NCI-H748 treated with DMSO at 0.1 percent for 48 hours (cell line): ENCODE data around the gene CAPN12.
"Not testable (repeated sequence)": the region's sequence is repeated elsewhere in the genome, so short reads cannot be mapped to it uniquely, and the experiment has no call there.

Experiments
- DNase-seq: peaks from one replicate; lab custom pipeline; 2025; lab: John Stamatoyannopoulos, UW

CAPN12 gene

GRCh38 chr19:38770949-38771275 is 26.6 kb upstream of the CAPN12 start:
- DNase-seq: not testable (repeated sequence)

DNA sequence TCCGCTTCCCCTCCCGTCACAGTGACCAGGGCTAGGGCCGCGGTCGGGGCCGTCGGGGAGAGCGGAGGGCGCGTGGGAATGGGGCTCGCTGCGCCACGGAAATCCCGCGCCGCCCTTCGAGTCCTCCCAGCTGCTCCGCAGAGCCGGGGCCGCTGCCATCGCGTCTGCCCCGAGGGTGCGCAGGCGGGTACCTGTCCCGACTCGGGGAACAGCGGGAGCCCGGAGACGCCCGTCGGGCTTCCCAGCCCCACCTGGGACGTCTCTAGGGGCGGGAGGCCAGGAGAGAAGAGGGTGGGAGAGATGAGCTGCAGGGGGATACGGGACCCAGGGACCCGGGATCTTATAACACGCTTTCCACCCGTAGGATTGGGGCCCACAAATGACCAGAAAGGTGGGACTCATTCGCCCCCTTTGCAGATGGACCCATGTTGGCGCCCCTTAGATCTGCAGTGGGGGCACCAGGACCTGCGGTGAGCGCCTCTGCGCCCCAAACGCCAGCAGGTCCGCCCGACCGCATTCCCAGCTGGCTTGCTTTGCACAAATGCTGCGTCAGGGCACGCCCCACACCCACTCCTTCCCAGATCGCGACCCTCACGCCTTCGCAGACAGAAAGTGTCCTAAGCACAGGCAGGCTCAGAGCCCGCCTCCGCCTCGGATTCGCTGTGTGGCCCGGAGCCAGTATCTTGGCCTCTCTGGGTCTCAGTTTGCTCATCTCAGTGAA is 26.1 kb upstream of the CAPN12 start:
- not testable (repeated sequence) for DNase-seq

DNA sequence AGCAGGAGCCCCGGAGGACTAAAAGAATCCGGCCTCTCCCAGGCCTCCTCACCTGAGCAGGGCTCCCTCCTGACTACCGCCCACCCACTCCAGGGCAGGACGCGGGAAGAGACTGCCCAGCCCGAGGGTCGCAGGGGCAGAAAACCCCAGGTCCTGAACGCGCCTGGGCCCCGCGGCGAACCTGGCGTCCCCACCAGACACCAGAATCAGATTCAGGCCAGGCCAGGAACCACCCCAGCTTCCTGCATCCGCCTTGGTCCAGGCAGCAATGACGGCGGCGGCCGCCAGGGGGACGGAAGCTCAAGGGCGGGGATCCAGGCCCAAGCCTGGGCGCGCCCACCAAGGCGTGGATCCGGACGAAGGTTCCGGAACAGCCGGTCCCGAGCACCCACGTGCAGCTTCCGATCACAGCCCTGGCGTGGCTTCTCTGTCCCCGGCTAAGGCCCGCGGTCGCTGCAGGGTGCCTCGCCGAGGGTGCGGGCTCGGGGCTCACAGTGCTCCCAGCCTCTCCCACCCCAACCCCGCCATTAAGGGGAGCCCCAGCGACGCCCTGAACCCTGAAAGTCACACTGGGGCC is 25.4 kb upstream of the CAPN12 start:
- DNase-seq: no peak

DNA sequence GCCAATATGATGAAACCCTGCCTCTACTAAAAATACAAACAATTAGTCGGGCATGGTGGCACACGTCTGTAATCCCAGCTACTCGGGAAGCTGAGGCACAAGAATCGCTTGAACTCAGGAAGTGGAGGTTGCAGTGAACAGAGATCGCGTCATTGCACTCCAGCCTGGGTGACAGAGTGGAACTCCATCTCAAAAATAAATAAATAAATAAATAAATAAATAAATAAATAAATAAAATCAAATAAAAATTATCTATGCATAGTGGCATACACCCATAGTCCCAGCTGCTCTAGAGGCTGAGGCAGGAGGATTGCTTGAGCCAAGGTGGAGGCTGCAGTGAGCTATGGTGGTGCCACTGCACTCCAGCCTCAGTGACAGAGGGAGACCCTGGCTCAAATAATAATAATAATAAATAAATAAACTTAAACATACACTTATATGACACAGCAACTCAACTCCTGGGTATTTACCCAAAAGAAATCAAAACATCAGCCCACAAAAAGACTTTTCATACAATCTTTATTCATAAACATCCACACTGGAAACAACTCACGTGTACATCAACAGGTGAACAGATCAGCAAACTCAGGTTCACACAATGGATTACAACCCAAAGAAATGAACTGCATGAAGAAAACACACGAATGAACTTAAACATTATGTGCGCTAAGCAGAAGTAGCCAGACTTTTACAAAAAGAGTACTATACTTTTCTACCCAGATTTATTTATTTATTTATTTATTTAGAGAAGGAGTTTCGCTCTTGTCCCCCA is 22.2 kb upstream of the CAPN12 start:
- DNase-seq: no peak

DNA sequence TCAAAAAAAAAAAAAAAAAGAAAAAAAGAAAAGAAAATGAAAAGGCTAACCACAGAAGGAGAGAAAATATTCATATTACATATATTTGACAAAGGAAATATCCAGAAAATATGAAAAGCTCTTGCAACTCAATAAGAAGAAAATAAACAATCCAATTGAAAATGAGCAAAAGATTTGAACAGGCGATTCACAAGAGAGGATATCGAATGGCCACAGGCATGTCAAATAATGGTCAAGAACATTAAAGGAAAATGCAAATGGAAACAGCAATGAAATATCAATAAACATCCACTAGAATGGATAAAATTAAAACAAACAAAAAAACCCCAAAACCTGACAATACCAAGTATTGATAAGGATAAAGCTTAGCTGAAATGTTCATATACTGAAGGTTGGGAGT is 20.9 kb upstream of the CAPN12 start:
- DNase-seq: no peak

DNA sequence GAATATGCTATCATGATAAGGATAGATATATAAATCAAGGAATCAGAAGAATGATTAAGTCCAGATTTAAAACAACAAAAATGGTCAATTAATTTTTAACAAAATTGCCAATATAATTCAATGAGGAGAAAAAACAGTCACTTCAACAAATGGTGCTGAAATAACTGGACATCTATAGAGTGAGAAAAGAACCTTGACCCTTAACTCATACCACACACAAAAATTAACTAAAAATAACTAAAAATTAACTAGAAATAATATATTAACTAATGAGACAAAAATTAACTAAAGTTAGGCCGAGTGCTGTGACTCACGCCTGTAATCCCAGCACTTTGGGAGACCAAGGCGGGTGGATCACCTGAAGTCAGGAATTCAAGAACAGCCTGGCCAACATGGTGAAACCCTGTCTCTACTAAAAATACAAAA is 19.5 kb upstream of the CAPN12 start:
- DNase-seq: no peak

GRCh38 chr19:38761884-38762389 is 17.7 kb upstream of the CAPN12 start:
- DNase-seq: not testable (repeated sequence)

DNA sequence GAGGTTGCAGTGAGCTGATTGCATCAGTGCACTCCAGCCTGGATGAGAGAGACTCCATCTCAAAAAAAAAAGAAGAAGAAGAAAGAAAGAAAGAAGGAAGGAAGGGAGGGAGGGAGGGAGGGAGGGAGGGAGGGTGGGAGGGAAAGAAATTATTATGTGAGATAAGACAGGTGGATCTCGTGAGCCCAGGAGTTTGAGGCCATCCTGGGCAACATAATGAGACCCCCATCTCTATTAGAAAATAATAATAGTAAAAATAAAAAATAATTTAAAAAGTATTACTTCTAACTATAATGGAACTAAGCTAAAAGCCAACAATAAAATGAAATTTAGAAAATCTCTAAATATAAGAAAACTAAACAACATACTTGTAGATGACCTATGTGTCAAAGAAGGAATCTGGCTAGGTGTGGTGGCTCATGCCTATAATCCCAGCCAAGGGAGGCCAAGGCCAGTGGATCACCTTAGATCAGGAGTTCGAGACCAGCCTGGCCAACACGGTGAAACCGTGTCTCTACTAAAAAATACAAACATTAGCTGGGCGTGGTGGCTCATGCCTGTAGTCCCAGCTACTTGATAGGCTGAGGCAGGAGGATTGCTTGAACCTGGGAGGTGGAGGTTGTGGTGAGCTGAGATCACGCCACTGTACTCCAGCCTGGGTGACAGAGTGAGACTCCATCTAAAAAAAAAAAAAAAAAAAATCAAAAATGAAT is 16.7 kb upstream of the CAPN12 start:
- DNase-seq: not testable (repeated sequence)

GRCh38 chr19:38759590-38760003 is 15.3 kb upstream of the CAPN12 start:
- no peak for DNase-seq

DNA sequence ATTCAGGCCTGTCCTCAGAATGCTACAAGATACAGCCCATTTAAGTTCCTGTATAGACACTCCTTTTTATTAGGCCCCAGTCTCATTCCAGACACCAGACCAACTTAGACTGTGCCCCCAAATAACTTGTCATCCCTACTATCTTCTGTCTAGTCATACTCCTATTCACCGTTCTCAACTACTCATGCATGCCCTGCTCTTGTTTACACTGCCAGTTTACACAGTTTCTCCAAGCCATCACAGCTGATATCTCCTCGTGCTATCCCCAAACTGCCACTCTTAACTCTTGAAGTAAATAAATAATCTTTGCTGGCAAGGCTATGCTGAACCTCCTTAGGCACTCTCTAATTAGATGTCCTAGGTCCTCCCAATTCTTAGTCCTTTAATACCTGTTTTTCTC is 9.9 kb upstream of the CAPN12 start:
- DNase-seq: not testable (repeated sequence)

- not testable (repeated sequence) for DNase-seq
Measured at GRCh38 chr19:38753783-38754182, 9.5 kb upstream of the CAPN12 start.

DNA sequence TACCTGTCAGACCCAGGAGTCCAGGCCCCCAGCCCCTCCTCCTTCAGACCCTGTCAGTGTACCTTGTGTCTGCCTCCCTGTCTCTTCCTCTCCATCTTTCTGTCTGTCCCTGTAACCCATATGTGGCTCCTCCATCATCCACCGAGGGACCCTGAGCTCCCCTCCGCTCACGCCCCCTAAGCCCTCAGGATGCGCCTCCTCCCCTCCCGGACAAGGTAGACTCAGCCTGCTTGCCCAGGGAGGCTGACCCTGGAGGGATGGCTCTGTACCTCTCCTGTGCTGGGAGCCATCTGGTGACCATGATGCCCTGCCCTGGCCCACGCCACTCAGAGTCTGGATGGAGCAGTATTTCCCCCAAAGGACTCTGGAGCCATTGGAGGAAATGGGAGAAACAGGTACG is 1.0 kb upstream of the CAPN12 start:
- DNase-seq: no peak

DNA sequence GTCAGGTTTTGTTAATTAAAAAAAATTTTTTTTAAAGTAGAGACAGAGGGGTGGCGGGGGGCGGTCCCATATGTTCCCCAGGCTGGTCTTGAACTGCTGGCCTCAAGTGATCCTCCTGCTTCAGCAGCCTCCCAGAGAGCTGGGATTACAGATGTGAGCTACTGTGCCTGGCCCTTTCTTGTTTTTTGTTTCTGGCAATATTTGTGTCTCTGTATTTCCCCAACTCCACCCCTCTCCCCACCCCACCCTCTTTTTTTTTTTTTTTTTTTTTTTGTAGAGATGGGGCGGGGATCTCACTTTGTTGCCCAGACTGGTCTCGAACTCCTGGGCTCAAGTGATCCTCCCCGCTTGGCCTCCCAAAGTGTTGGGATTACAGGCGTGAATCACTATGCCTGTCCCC is 600 bp upstream of the CAPN12 start:
- DNase-seq: no peak

DNA sequence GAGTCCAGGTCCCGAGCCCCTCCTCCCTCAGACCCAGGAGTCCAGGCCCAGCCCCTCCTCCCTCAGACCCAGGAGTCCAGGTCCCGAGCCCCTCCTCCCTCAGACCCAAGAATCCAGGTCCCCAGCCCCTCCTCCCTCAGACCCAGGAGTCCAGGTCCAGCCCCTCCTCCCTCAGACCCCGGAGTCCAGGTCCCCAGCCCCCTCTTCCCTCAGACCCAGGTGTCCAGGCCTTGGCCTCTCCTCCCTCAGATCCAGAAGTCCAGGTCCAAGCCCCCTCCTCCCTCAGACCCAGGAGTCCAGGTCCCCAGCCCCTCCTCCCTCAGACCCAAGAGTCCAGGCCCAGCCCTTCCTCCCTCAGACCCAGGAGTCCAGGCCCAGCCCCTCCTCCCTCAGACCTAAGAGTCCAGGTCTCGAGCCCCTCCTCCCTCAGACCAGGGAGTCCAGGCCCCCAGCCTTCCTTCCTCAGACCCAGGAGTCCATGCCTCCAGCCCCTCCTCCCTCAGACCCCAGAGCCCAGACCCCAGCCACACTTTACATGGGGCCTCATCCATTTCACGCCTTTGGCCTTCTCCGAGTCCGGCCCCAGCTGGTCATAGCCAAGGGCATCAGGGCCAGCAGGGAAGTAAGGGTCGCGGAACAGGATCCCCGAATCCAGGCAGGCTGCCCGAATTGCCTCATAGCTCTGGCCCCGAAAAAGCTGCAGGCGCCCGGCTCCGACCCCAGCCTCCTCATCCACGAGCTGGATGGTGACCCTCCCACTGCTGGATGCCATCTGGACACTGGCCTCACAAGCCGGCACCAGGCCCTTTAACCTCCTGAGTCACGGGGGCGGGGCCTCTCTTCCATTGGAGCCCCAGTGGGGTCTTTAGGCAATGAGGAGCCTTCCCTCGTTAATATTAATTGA is 628 bp downstream of the CAPN12 start:
- DNase-seq: no peak

GRCh38 chr19:38742906-38743305 is 1.4 kb downstream of the CAPN12 start:
- DNase-seq: no peak

DNA sequence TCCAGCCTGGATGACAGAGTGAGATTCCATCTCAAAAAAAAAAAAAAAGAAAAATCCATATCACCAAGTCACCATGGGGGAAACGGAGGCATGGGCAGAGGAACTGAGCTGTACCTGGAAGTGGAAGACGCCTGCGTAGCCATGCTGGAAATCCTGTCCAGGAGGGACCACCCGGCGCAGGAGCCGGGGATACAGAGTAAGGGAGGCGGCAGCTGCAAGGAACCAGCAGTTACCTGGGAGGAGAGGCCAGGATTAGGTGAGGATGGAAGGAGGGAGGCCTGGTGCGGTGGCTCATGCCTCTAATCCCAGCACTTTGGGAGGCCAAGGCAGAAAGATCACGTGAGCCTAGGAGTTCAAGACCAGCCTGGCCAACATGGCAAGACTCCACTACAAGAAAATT is 2.0 kb downstream of the CAPN12 start:
- DNase-seq: no peak

GRCh38 chr19:38741670-38742069 is 2.6 kb downstream of the CAPN12 start:
- no peak for DNase-seq

DNA sequence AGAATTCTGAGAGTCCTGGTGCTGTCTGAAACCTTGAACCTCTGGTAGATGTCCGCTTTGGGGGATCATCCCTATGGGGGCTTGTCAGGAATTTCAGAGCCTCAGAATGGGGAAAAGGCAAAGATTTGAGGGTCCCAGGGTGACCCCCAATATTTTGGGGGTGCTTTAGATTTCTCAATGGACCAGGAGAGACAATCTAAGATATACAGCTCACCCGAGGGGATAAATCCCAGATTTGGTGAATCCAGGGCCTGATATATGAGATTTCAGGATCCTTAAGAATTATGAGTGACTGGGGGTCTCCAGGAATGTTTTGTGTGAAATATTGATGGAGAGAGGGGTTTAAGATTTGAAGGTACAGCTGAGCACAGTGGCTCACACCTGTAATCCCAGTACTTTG is 3.3 kb downstream of the CAPN12 start:
- DNase-seq: no peak

- DNase-seq: no peak
Measured at GRCh38 chr19:38740257-38740592, 4.0 kb downstream of the CAPN12 start.

DNA sequence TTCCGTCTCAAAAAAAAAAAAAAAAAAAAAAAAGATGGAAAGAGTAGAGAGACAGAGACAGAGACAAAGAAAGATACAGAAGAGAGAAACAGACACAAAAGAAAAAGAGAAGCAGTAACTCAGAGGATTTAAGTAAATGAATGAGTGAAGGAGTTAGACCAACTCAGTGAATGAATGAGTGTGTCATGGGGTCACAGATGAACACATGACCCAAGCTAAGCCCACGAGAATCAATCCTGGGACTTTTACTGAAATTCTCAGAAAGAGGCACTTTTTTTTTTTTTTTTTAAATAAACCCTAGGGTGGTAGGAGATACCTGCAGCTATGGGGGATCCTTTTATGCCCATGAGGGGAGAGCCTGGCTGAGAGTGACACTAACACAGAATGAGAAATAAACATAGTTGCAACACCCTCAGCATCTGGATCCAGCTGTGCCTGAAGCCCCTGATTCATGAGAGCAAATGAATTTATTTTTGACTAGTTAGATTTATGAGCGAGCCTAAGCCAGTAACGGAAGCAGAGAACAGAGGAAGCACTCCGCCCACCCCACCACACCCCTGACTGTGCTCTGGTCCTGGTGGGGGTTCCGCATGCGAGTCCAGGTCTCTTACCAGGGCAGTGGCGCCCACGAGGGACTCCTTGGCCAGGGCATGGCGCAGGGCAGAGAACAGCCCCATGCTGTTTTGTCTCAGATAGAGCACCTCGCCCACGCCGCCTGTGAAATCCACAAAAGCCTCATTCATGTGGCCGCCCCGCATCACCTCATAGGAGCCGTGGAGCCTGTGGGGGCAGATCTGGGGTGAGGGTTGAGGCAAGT is 4.6 kb downstream of the CAPN12 start:
- no peak for DNase-seq
